Adrenal gland (tissue), 12 donors: ENCODE measurements around the gene MTCH1. TPM values are rescaled to one million over a fixed set of nuclear protein-coding genes. Genes with fewer than 3 reads are reported as not detected.
A peak's percentile ranks its signal among the peaks of the same experiment; 100 is the strongest.

ENCODE experiments used
- DNase-seq, 7 donors: peaks; one replicate each; pipeline ENCODE4 v3.0.0-alpha.2; 2019 to 2020
- H3K27ac ChIP-seq, 5 donors: fragments of 200-600 bp; sonication (generic) in 4 of 5; 1 replicate in 3 of 5; 2 replicates in 2 of 5; pipeline versions ENCODE4 v1.5.1 to v1.8.0; 2016 to 2020; ENCODE audit warnings: mild to moderate bottlenecking in 1 of 5
- H3K27me3 ChIP-seq: fragments of 200-600 bp; 2 replicates; pipeline ENCODE4 v1.8.0; 2021
- H3K36me3 ChIP-seq, 2 donors: fragments of 200-600 bp; replicated peaks in 1 of 2; 1 replicate in 1 of 2; 2 replicates in 1 of 2; pipeline versions ENCODE4 v1.5.1 to v1.8.0; 2018 to 2022
- H3K4me1 ChIP-seq, 2 donors: fragments of 200-600 bp; replicated peaks in 1 of 2; 1 replicate in 1 of 2; 2 replicates in 1 of 2; pipeline versions ENCODE4 v1.5.1 to v1.8.0; 2018 to 2021
- H3K4me3 ChIP-seq, 4 donors: fragments of 200-600 bp; sonication (generic) in 3 of 4; one replicate each; pipeline ENCODE4 v1.5.1; 2016 to 2018
- H3K9me3 ChIP-seq, 3 donors: fragments of 200-600 bp; sonication (generic) in 1 of 3; replicated peaks in 1 of 3; 1 replicate in 2 of 3; 2 replicates in 1 of 3; pipeline versions ENCODE4 v1.5.1 to v1.8.0; 2016 to 2021
- CTCF ChIP-seq, 6 experiments: fragments of 450-650 bp in 4 of 6; fragments of 200-600 bp in 2 of 6; sonication (generic) in 1 of 6; IDR thresholded peaks; 1 replicate in 5 of 6; 2 replicates in 1 of 6; pipeline versions ENCODE4 v1.5.1 to v1.8.0; 2016 to 2021; ENCODE audit warnings: antibody characterized with exemption in 6 of 6, mild to moderate bottlenecking in 2 of 6, moderate library complexity in 1 of 6
- POLR2A ChIP-seq, 2 donors: fragments of 450-650 bp; IDR thresholded peaks; one replicate each; pipeline ENCODE4 v1.6.1; 2017; ENCODE audit warnings: antibody characterized with exemption in 2 of 2, mild to moderate bottlenecking in 2 of 2, moderate library complexity in 1 of 2
- WGBS, 4 donors: extraction: QIAGEN DNeasy Blood & Tissue Kit in 2 of 4; methylation state at CpG; one replicate each; pipeline versions ENCODE4 v1.1.5 to v1.1.7; 2013 to 2017; 5-methylcytosine and 5-hydroxymethylcytosine counted together
- intact Hi-C, 2 donors: fragments of 100-400 bp; cut with DNase I; formaldehyde crosslinking; loops; one replicate each; pipeline versions ENCODE4 v1.14.1 to v1.15.0; 2022 to 2023
- polyA plus RNA-seq, 3 donors: library from polyadenylated mRNA; stranded (reverse); fragments of 200-250 nt in 2 of 3; fragments of 350-450 nt in 1 of 3; fragmentation: Illumina TruSeq in 1 of 3; extraction: RNeasy Lipid Tissue Mini Kit (QIAGEN cat#74804) in 1 of 3; gene quantifications; one replicate each; pipeline ENCODE4 v1.2.3, GENCODE V29; 2013 to 2014
- total RNA-seq, 9 donors: library from RNA; depleted of rRNA in 4 of 9; stranded (reverse); fragments of >200 nt in 4 of 9; fragments of 120-200 nt in 1 of 9; fragmentation: NEBNext Ultra II Directional in 1 of 9; extraction: Animal tissue kit (Norgen Biotek cat#: 25700) in 1 of 9; gene quantifications; one replicate each; pipeline versions ENCODE4 v1.1.0 to v1.2.4, GENCODE V29; 2013 to 2023
- donor health status: healthy with polysubstance abuse.
- donor health status: Bipolar disorder and iron deficiency.
- donor health status: DM: yes; HTN: yes; CAD: no.
- donor health status: DM: no; HTN: no; CAD: no.
- donor health status: DM: no; HTN: no; CAD: no.
- donor health status: DM: yes; HTN: yes; CAD: no.

MTCH1 gene
- total and polyA plus RNA-seq, 12 donors = 116 to 523 (median 338) TPM

GRCh38 chr6:36937896-36938295 lies 48.1 kb downstream of the MTCH1 start:
- 91 to 98% (median 95%) methylated on average over 6 of the region's 6 CpGs for WGBS, 4 donors
- intact Hi-C loops = no loop called here
- DNase-seq = peak in 2 of 7 donors; percentile 10
- no peaks in the 10 kb centered on the region for H3K27me3 ChIP-seq
- no peaks in the 10 kb centered on the region for H3K4me1 ChIP-seq
- no peak for TF ChIP-seq CTCF (IDR thresholded peaks at IDR 0.05)
- no peak overlapping the region for H3K4me3 ChIP-seq
- H3K36me3 ChIP-seq = no peaks in the 10 kb centered on the region
- no peak overlapping the region for H3K27ac ChIP-seq
- no peaks in the 10 kb centered on the region for H3K9me3 ChIP-seq

GRCh38 chr6:36936824-36937223 lies 49.2 kb downstream of the MTCH1 start:
- Histone ChIP-seq H3K27ac (no peak overlapping the region), H3K9me3 (no peaks in the 10 kb centered on the region), H3K4me3 (no peak overlapping the region), H3K27me3 (no peaks in the 10 kb centered on the region), H3K36me3 (no peaks in the 10 kb centered on the region), H3K4me1 (no peaks in the 10 kb centered on the region)
- DNase-seq = peak in 1 of 7 donors; percentile 7
- intact Hi-C loops = no loop called here
- WGBS, 4 donors = 97 to 98% (median 98%) methylated on average over 5 of the region's 5 CpGs
- no peak for TF ChIP-seq CTCF (IDR thresholded peaks at IDR 0.05)
- no peak for TF ChIP-seq POLR2A (IDR thresholded peaks at IDR 0.05)

GRCh38 chr6:36934901-36935300 lies 51.1 kb downstream of the MTCH1 start:
- 87 to 92% (median 92%) methylated on average over 7 of the region's 7 CpGs for WGBS, 4 donors
- H3K36me3 ChIP-seq = no peaks in the 10 kb centered on the region
- no peak for DNase-seq
- no peaks in the 10 kb centered on the region for H3K9me3 ChIP-seq
- no peak overlapping the region for H3K4me3 ChIP-seq
- peaks cover 2 to 4% of the 10 kb centered on the region in 2 donors for H3K4me1 ChIP-seq
- TF ChIP-seq CTCF (IDR thresholded peaks at IDR 0.05) (no peak), POLR2A (IDR thresholded peaks at IDR 0.05) (no peak)
- H3K27ac ChIP-seq = no peak overlapping the region
- H3K27me3 ChIP-seq = no peaks in the 10 kb centered on the region
- intact Hi-C loops = no loop called here

GRCh38 chr6:36933519-36933918 lies 52.5 kb downstream of the MTCH1 start:
- Histone ChIP-seq H3K4me1 (peaks cover 16 to 18% of the 10 kb centered on the region in 2 donors), H3K9me3 (no peaks in the 10 kb centered on the region), H3K27ac (no peak overlapping the region), H3K27me3 (no peaks in the 10 kb centered on the region), H3K36me3 (no peaks in the 10 kb centered on the region), H3K4me3 (no peak overlapping the region)
- DNase-seq = peak in 2 of 7 donors; percentile 7 to 9
- TF ChIP-seq POLR2A (IDR thresholded peaks at IDR 0.05) (no peak), CTCF (IDR thresholded peaks at IDR 0.05) (no peak)
- 85 to 98% (median 93%) methylated on average over 4 of the region's 4 CpGs for WGBS, 4 donors
- intact Hi-C loops = no loop called here
